Mesenchymal stem cell (in vitro differentiated cells and primary cell): ENCODE data around the gene SORL1.
A peak's percentile ranks its signal among the peaks of the same experiment; 100 is the strongest.

ENCODE experiments used
- DNase-seq: peaks from one replicate; pipeline ENCODE4 v3.0.0-alpha.2; 2013
- H2AFZ ChIP-seq: one replicate; pipeline ENCODE4 v1.6.1; 2013; ENCODE audit warnings: low read depth, mild to moderate bottlenecking, control low read depth, inconsistent platforms, low read length, moderate library complexity
- H2AK5ac ChIP-seq: 2 replicates; pipeline ENCODE4 v1.6.1; 2013; ENCODE audit warnings: low read length, moderate library complexity, mild to moderate bottlenecking, inconsistent platforms; ENCODE audit not compliant: severe bottlenecking
- H2BK120ac ChIP-seq: one replicate; pipeline ENCODE4 v1.6.1; 2013; ENCODE audit warnings: low read depth, mild to moderate bottlenecking, inconsistent platforms, low read length, moderate library complexity
- H2BK12ac ChIP-seq, 2 experiments: one replicate each; pipeline ENCODE4 v1.6.1; 2013; ENCODE audit warnings: inconsistent platforms in 2 of 2, low read length in 2 of 2, mild to moderate bottlenecking in 2 of 2, moderate library complexity in 2 of 2, control low read depth in 1 of 2
- H2BK15ac ChIP-seq: one replicate; pipeline ENCODE4 v1.6.1; 2013; ENCODE audit warnings: mild to moderate bottlenecking, low read depth, inconsistent platforms; ENCODE audit not compliant: poor library complexity, severe bottlenecking
- H2BK5ac ChIP-seq: 2 replicates; pipeline ENCODE4 v1.6.1; 2013; ENCODE audit warnings: low read depth, mild to moderate bottlenecking, low read length, control low read depth, inconsistent platforms; ENCODE audit not compliant: poor library complexity, severe bottlenecking
- H3K14ac ChIP-seq, 2 experiments: one replicate each; pipeline ENCODE4 v1.6.1; 2013; ENCODE audit warnings: inconsistent platforms in 2 of 2, low read length in 2 of 2, control low read depth in 1 of 2, mild to moderate bottlenecking in 1 of 2, moderate library complexity in 1 of 2
- H3K18ac ChIP-seq, 2 experiments: one replicate each; pipeline ENCODE4 v1.6.1; 2013; ENCODE audit warnings: inconsistent platforms in 2 of 2, low read length in 2 of 2, control low read depth in 1 of 2, low read depth in 1 of 2, mild to moderate bottlenecking in 1 of 2
- H3K23ac ChIP-seq, 2 experiments: one replicate each; pipeline ENCODE4 v1.6.1; 2013; ENCODE audit warnings: inconsistent platforms in 2 of 2, low read length in 2 of 2, mild to moderate bottlenecking in 2 of 2, moderate library complexity in 2 of 2, control low read depth in 1 of 2
- H3K27ac ChIP-seq: 2 replicates; pipeline ENCODE4 v1.5.1; 2013; ENCODE audit warnings: mild to moderate bottlenecking, moderate library complexity, low read length, control low read depth, inconsistent platforms; ENCODE audit not compliant: poor library complexity, severe bottlenecking
- H3K27me3 ChIP-seq, 2 experiments: 2 replicates each; pipeline versions ENCODE4 v1.6.1 to v1.7.0; 2013; ENCODE audit warnings: low read length in 2 of 2, mild to moderate bottlenecking in 2 of 2, moderate library complexity in 2 of 2, control low read depth in 1 of 2, inconsistent platforms in 1 of 2; ENCODE audit not compliant: control insufficient read depth in 1 of 2, insufficient read depth in 1 of 2
- H3K36me3 ChIP-seq, 2 experiments: 2 replicates each; pipeline versions ENCODE4 v1.6.1 to v1.7.0; 2013; ENCODE audit warnings: low read length in 2 of 2, control low read depth in 1 of 2, inconsistent platforms in 1 of 2, low read depth in 1 of 2, mild to moderate bottlenecking in 1 of 2; ENCODE audit not compliant: insufficient read depth in 2 of 2, control insufficient read depth in 1 of 2
- H3K4ac ChIP-seq, 2 experiments: one replicate each; pipeline ENCODE4 v1.6.1; 2013; ENCODE audit warnings: inconsistent platforms in 2 of 2, low read length in 2 of 2, mild to moderate bottlenecking in 2 of 2, moderate library complexity in 2 of 2, control low read depth in 1 of 2, low read depth in 1 of 2
- H3K4me1 ChIP-seq: 2 replicates; pipeline ENCODE4 v1.6.1; 2013; ENCODE audit warnings: low read depth, low read length, control low read depth; ENCODE audit not compliant: control insufficient read depth, insufficient read depth
- H3K4me2 ChIP-seq: 2 replicates; pipeline ENCODE4 v1.6.1; 2013; ENCODE audit warnings: low read length, mild to moderate bottlenecking, inconsistent platforms; ENCODE audit not compliant: poor library complexity, severe bottlenecking
- H3K4me3 ChIP-seq, 2 experiments: 2 replicates each; pipeline versions ENCODE4 v1.5.1 to v1.7.0; 2013; ENCODE audit warnings: low read length in 2 of 2, mild to moderate bottlenecking in 2 of 2, control low read depth in 1 of 2, low read depth in 1 of 2; ENCODE audit not compliant: insufficient read depth in 1 of 2
- H3K79me1 ChIP-seq: replicated peaks from 2 replicates; pipeline ENCODE4 v1.6.1; 2013; ENCODE audit warnings: mild to moderate bottlenecking, control low read depth, low read length, inconsistent platforms; ENCODE audit not compliant: poor library complexity, severe bottlenecking
- H3K9ac ChIP-seq: 2 replicates; pipeline ENCODE4 v1.7.0; 2013; ENCODE audit warnings: mild to moderate bottlenecking, low read length, moderate library complexity
- H3K9me3 ChIP-seq: 2 replicates; pipeline ENCODE4 v1.7.0; 2013; ENCODE audit warnings: mild to moderate bottlenecking, low read length; ENCODE audit not compliant: control insufficient read depth
- H4K8ac ChIP-seq: one replicate; pipeline ENCODE4 v1.6.1; 2013; ENCODE audit warnings: inconsistent platforms, mild to moderate bottlenecking, low read length, moderate library complexity
- H4K91ac ChIP-seq: one replicate; pipeline ENCODE4 v1.6.1; 2013; ENCODE audit warnings: mild to moderate bottlenecking, low read length, inconsistent platforms
- WGBS: methylation state at CpG from one replicate; pipeline ENCODE4 v1.1.7; 2013; ENCODE audit warnings: mixed read lengths; 5-methylcytosine and 5-hydroxymethylcytosine counted together

Gene SORL1

DNA sequence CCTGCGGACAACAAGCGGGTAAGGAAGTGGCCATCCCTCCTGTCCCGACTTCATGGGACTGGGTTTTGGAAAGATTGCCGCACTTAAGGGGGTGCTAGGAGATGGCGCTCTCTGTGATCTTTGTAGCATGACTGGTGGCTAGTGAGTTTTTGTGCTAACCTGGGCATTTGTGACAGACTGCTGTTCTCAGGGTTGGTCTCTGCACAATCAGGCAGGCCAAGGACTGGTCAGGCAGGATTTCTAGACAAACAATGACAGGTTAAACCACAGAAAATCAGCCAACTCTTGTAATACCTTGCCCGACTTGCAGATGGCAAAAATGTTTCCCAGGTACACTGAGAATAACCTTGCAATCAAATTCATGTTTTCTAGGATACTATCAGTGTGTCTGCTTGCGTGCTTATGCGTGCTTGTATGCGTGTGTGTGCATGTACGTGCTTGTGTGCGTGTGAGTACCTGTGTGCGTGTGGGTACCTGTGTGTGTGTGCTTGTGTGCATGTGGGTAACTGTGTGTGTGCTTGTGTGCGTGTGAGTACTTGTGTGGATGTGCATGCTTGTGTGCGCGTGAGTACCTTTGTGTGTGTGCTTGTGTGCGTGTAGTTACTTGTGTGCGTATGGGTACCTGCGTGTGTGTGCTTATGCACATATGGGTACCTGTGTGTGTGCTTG is 26.2 kb downstream of the SORL1 start:
- H3K4ac ChIP-seq = no peak overlapping the region
- H3K27ac ChIP-seq = no peak overlapping the region
- no peak overlapping the region for H2BK12ac ChIP-seq
- H2BK5ac ChIP-seq = no peak overlapping the region
- WGBS = 97% methylated on average over 18 of the region's 18 CpGs
- H3K14ac ChIP-seq = peak overlapping the region in 1 of 2 experiments; percentile 83
- H4K91ac ChIP-seq = peak overlapping the region; percentile 14
- peaks cover 4% of the 10 kb centered on the region for H3K4me1 ChIP-seq
- peak overlapping the region in 1 of 2 experiments; percentile 53 for H3K23ac ChIP-seq
- H2AFZ ChIP-seq = no peak overlapping the region
- H2AK5ac ChIP-seq = no peak overlapping the region
- H3K4me2 ChIP-seq = no peak overlapping the region
- H2BK120ac ChIP-seq = no peak overlapping the region
- no peaks in the 10 kb centered on the region for H3K79me1 ChIP-seq
- H2BK15ac ChIP-seq = no peak overlapping the region
- peaks cover 0 to 4% of the 10 kb centered on the region in 2 experiments for H3K36me3 ChIP-seq
- H3K9me3 ChIP-seq = no peaks in the 10 kb centered on the region
- H3K9ac ChIP-seq = no peak overlapping the region
- H3K27me3 ChIP-seq = peaks cover 17 to 61% of the 10 kb centered on the region in 2 experiments
- H4K8ac ChIP-seq = no peak overlapping the region
- no peak for DNase-seq
- no peak overlapping the region for H3K4me3 ChIP-seq
- H3K18ac ChIP-seq = no peak overlapping the region

- Histone ChIP-seq H2BK120ac (no peak overlapping the region), H2AK5ac (no peak overlapping the region), H2BK15ac (no peak overlapping the region), H4K91ac (peak overlapping the region; percentile 14), H3K36me3 (peaks cover 0 to 4% of the 10 kb centered on the region in 2 experiments), H3K18ac (no peak overlapping the region), H3K14ac (peak overlapping the region in 1 of 2 experiments; percentile 83), H3K9me3 (no peaks in the 10 kb centered on the region), H3K4ac (no peak overlapping the region), H2AFZ (no peak overlapping the region), H3K4me2 (no peak overlapping the region), H3K4me3 (no peak overlapping the region), H2BK5ac (no peak overlapping the region), H3K4me1 (peaks cover 4% of the 10 kb centered on the region), H3K27me3 (peaks cover 17 to 66% of the 10 kb centered on the region in 2 experiments), H3K27ac (no peak overlapping the region), H4K8ac (no peak overlapping the region), H3K9ac (no peak overlapping the region), H2BK12ac (no peak overlapping the region), H3K79me1 (no peaks in the 10 kb centered on the region), H3K23ac (no peak overlapping the region)
- 70% methylated on average over 25 of the region's 25 CpGs for WGBS
- DNase-seq = no peak
Observed at GRCh38 chr11:121478895-121479697, 27.0 kb downstream of the SORL1 start.

- H4K91ac ChIP-seq = no peak overlapping the region
- no peak overlapping the region for H2BK5ac ChIP-seq
- 90% methylated on average over 6 of the region's 7 CpGs for WGBS
- H3K79me1 ChIP-seq = no peaks in the 10 kb centered on the region
- H3K9ac ChIP-seq = no peak overlapping the region
- no peak overlapping the region for H2BK120ac ChIP-seq
- H3K14ac ChIP-seq = no peak overlapping the region
- peaks cover 0 to 4% of the 10 kb centered on the region in 2 experiments for H3K36me3 ChIP-seq
- no peak for DNase-seq
- no peak overlapping the region for H2AK5ac ChIP-seq
- no peak overlapping the region for H3K23ac ChIP-seq
- H3K4me1 ChIP-seq = peaks cover 4% of the 10 kb centered on the region
- H2BK15ac ChIP-seq = peak overlapping the region; percentile 36
- no peak overlapping the region for H2AFZ ChIP-seq
- no peak overlapping the region for H3K18ac ChIP-seq
- no peaks in the 10 kb centered on the region for H3K9me3 ChIP-seq
- peaks cover 17 to 70% of the 10 kb centered on the region in 2 experiments for H3K27me3 ChIP-seq
- H3K4ac ChIP-seq = no peak overlapping the region
- H3K27ac ChIP-seq = no peak overlapping the region
- H4K8ac ChIP-seq = no peak overlapping the region
- H2BK12ac ChIP-seq = no peak overlapping the region
- no peak overlapping the region for H3K4me2 ChIP-seq
- no peak overlapping the region for H3K4me3 ChIP-seq
Observed at GRCh38 chr11:121479698-121480238, 27.7 kb downstream of the SORL1 start.
